Measurements from ENCODE around the gene SPG11.
"Not testable (repeated sequence)": the region's sequence is repeated elsewhere in the genome, so short reads cannot be mapped to it uniquely, and the experiment has no call there.

SPG11 gene

DNA sequence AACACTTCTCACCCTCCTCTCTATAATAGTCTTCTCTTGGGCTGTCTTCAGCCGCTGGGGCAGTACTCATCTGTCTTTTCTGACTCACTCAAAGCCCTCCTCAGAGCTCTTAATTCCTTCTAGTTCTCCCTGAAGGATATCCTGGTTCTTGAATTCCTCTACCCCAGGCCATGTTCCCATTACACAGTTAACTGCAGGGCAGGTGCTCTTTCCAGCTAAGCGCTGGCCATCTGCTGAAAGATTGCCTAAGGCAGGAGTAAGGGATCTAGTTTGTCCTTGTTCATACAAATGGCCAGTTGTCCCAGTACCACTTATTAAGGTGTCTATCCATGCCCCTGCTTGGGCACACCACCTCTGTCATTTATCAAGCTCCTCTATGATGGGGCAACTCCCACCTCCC, 10.2 kb upstream of the SPG11 start:
- DNase-seq, result no peak

DNA sequence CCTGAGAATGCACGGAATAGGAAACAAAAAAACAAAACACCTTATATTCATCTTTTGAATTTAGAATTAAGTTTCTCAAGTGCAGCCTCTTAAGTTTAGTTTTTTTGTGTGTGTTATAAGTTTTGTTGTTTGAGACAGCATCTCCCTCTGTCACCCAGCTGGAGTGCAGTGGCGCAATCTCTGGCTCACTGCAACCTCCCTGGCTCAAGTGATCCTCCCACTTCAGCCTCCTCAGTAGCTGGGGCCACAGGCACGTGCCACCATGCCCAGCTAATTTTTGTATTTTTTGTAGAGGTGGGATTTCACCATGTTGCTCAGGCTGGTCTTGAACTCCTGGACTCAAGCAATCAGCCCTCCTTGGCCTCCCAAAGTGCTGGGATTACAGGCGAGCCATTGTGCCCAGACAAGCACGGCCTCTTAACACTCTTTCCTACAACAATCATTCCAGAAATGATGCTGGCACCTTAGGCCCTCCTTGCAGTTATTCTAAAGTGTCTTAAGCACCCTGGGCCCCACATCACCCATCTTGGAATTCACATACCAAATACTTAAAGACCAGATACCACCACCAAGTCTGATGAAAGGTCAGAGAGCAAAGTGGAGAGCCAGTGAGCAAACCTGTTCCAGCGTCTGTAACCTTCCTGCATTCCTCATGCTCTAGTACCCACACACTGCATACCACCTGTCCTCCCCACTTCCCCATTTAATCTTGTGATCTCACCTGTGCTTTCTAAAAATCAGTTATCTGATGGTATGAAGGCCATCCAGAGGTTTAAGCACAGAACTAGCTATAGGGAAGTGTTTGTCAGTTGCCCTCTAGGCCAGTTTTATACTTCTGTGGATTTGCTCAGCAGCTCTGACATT, 6.9 kb upstream of the SPG11 start:
- DNase-seq, result no peak

DNA sequence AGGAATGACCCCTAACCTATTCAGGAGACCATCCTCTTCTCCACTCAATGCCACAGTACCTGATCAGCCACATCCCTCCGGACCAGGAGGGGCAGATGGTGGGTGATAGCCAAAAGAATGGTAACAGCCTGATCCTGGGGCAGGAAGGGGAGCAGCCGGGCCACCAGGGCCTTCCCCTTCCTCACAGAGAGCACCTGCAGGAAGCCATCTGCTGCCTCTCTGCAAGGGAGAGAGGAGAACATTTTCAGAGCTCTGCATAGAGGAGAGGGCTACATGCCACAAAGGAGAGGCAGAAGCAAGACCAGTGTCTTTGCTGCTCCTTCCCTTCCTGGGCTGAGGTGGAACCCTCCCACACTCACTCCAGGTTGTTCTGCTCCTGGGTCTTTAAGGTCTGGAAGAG, 5.5 kb upstream of the SPG11 start:
- no peak for DNase-seq

DNA sequence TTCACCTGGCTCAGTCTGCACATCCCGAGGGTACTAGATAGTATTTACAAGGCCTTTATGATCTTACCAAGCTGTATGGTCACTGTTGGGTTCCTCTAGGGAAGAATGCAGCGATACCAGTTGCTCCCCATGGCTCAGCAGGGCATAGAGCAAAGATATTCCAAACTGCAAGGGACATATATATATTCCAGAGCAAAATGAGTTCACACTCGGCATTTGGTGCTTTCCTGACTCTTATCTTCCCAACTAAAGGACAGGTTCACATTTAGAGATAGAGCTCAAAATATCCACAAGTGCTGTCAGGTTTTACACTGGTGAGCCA, 3.5 kb upstream of the SPG11 start:
- no peak for DNase-seq

DNA sequence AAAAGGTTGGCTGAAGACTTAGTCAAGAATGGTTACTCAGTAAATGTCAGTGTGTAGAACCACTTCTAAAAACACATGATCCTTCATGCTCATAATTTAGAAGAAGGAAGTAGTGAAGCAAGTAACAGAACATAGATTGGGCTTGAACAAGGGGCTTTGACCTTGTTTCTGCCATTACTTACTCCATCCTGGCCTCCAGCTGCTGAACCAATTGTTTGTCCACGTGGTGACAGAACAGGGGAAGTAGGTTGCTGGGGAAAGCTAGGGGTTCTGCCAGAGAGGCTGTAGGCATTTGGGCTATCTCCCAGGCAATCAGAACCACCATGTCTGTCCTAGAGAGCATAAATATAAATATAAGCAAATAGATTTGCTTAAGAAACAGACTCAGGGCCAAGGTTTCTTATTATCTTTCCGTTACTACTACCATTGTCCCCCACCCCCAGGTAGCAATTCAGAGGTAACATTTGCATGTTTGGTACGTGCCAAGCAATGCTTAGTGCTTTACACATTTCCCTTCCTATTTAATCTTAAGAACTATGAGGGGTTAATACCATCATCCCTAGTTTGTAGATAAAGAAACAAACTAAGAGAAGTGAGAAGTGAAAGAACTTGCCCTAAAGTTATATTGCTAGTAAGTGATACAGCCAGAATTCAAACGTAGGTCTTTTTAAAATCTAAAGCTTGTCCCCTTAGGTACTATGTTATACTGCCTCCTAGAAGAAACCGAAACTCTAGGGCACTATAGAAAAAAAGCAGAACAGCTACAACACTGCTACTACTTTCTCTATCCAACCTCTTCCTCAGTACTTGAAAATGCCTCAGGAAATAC, 3.0 kb upstream of the SPG11 start:
- no peak for DNase-seq

DNA sequence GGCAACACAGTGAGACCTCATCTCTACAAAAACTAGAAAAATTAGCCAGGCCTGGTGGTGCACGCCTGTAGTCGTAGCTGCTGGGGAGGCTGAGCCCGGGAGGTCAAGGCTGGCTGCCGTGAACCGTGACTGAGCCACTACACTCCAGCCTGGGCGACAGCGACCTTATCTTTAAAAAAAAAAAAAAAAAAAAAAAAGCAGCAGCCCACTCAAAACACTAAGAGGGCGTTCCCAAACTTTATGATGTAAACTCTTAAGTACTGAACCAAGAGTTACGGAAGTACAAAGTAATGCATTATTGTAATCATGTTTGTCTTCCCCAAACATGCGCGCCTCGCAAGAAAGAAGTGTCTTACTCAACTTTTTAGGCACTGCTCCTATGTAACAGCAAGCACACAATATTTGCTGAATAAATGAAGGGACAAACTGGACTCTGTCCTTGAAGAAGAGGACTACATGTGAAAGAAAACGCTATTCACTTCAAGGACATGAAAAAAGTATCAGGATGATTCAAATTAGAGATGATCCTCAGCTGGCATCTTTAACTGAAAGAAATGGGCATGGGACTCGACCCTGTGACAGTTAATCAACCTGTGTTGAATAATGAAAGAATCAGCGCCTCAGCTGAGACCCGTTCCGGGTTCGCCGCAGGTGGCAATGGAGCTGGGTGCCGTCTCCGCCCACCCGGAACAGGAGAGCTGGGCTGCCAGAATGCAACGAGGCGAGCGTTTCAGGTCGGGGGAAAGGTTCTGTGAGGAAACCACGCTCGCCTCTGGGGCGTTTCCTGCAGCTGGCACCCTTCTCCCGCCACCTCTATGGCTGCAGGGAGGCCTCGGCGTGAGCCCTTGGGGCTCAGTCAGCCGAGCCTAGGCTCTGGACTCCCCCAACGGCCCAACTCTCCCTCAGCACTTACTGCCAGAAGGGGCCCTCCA, 718 bp downstream of the SPG11 start:
- no peak for DNase-seq

DNA sequence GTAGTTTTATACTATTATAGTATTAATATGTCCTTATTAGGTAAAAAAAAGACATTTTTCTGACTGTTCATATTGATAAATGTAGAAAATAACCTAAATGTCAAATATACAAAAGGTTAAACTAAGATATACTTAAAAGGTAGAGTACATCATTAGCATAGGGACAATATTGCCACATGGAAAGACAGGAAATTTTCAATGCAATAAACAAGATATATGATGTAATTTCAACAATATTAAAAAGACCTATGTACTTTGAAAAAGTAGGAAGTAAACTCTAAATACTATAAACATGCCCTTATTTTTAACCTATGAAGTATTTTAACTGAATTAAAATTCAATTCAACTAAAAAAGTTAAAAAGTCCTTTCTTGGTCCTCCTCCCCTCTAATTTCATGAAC, 1.9 kb downstream of the SPG11 start:
- no peak for DNase-seq

DNA sequence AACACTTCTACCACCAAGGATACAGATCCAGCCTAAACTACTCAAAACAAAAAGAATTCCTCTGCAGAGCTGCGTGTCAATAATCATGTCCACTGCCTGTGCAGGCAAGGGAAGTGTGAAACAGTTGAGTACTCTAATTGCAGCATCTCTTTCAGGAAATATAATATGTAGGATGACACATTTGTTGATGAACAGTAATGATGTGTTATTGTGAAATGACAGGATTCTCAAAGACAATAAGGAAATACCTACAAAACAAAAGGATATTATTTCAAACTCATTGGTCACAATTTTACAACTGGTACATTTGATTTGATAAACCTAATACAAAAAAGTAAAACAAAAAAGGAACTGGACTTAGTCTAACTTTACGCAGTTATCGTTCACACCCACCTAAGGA, 4.4 kb downstream of the SPG11 start:
- no peak for DNase-seq

DNA sequence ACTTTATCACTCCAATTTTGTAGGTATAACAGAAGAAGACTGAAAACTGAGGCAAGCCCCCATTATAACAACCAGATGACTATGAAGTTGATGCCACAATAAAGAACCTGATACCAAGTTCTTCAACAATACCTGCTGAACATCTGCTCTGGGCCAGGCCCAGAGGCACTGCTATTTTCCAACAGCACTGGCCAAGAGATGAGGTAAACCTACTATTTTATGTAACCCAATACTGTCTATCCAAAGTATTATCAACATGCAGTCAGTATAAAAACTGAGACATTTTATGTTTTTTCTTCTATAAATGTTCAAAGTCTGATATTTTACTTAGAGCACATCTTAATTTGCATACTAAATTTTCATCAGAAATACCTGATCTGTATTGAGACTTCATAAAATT, 6.1 kb downstream of the SPG11 start:
- DNase-seq, result no peak

DNA sequence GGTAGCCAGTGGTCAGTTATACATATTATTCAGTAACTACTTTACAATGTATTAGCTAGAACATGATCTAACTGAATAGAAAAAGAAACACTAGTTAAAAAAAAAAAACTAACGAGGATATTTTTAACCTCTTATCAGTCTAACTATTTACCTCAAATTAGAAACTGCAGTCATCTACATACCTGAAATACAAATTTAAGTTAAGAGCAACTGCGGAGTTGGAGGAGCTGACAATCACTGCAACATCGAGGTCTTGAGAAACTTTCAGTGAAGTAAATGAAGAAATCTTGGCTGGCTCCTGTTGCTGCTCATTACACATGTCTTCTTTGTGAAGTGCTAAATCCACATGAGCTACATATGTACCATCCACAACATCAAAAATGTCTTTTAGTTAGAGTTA, 6.5 kb downstream of the SPG11 start:
- DNase-seq, result no peak

DNA sequence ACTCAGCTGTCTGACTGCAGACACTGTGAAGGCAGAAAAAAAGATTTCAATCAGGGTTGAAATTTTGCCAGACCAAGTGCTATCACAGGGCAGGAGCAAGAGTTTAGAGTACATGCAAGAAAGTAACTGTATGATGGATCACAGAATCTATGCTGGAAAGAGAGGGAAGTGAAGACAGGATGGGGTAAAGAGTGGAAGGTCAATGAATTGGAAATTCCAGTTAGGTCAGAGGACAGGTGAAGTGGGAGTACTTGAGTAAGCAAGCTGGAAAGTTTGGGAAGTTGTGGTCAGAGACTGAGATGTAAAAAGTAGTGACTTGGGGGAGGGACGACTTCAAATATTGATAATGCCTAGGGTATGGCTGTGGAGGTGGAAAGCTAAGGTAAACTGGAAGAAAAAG, 7.2 kb downstream of the SPG11 start:
- no peak for DNase-seq

DNA sequence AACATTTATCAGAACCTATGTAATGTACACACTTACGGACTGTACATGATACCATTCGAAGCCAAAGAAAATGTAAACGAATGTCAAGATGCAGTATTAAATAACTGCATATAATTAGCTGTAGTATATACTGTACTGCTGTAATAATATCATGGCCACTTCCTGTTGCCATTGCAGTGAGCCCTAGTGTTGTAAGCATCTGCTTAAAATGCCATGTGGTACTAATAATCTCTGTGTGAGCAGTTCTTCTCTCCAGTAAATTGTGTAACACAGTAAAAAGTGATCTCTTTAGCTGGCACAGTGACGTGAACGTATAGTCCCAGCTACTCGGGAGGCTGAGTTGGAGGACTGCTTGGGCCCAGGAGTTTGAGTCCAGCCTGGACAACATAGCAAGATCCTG, 8.6 kb downstream of the SPG11 start:
- DNase-seq, result no peak

DNA sequence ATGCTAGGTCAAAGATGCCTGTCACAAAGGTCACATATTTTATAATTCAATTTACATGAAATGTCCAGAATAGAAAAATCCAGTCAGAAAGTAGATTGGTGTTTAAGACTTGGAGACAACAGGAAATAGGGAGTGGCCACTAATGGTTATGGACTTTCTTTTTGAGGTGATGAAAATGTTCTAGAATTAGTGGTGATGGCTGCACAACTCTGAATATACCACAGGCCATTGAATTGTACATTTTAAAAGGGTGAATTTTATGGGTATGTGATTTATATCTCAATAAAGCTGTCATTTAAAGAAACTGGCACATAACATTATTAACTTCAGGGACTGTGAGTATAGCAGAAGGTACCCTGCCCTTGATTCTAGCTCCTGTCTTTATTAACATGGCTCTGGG, 15.8 kb downstream of the SPG11 start:
- no peak for DNase-seq

DNA sequence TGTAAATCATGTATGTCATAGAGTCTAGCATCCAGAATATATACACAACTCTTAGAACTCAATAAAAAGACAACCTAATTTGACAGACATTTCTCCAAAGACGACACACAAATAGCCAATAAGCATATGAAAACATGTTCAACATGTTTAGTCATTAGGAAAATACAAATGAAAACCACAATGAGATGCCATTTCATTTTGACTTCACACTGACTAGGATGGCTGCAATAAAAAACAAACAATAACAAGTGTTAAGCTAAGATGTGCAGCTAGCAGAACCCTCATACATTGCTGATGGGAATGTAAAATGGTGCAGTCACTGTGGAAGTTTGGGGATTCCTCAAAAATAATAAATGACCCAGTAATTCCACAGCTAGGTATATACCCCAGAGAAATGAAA, 16.4 kb downstream of the SPG11 start:
- no peak for DNase-seq

DNA sequence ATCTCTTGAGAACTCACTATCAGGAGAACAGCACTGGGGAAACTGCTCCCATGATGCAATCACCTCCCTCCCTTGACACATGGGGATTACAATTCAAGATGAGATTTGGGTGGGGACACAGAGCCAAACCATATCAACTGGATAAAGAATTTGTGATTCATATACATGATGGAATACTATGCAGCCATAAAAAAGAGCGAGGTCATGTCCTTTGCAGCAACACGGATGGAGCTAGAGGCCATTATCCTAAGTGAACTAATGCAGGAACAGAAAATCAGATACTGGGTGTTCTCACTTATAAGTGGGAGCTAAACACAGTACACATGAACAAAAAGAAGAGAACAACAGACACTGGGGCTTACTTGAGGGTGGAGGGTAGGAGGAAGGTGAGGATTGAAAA, 17.0 kb downstream of the SPG11 start:
- no peak for DNase-seq

DNA sequence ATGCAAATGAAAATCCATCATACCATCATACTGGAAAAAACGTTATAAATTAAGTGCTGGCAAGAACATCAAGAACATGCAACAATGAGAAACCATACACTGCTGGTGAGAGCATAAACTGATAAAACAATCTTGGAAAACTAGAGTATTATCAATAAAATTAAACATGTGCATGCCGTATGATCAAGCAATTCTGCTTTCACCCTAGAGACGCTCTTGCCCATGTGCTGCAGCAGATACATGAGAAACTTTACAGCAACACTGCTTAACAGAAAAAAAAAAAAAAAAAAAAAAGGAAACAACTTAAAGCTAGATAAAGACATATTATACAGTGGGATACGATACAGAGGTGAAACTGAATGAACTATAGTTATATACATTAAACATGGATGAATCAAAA, 21.8 kb downstream of the SPG11 start:
- DNase-seq, result no peak

DNA sequence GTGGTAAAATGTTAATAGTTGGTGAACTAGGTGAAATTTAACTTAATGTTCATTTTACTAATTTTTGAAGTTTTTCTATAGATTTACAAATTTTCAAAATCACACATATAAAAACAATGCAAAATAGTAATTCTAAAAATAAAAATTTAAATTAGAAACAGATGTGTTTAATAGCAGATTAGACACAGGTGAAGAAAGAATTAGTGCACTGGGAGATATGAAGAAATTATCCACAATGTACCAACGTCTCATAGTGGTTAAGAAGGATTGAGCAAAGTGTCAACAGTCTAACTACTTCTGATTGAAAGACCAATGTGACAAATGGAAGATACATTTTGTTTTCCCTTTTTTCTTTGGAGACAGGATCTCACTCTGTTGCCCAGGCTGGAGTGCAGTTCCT, 26.5 kb downstream of the SPG11 start:
- no peak for DNase-seq

DNA sequence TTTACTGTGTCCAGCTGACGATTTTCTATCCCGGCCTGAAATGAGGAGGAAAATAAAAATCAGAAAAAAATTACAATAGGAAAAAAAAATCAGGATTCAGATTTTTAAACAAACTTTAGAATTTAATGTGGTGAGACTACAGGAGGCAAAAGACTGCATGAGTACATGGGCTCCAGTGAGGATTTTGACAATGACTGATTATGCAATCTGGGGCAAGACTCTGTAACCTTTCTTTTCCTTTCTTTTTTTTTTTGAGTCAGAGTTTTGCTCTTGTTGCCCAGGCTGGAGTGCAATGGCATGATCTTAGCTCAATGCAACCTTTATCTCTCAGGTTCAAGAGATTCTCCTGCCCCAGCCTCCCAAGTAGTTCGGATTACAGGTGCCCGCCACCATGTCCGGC, 29.9 kb downstream of the SPG11 start:
- DNase-seq, result no peak

DNA sequence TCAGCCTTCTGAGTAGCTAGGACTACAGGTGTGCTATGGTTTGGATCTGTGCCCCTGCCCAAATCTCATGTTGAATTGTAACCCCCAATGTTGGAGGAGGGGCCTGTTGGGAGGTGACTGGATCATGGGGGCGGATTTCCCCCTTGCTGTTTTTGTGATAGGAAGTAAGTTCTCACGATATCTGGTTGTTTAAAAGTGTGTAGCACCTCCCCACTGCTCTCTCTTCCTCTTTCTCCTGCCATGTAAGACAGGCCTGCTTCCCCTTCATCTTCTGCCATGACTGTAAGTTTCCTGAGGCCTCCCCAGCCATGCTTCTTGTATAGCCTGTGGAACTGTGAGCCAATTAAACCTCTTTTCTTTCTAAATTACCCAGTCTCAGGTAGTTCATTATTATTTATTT, 38.2 kb downstream of the SPG11 start:
- not testable (repeated sequence) for DNase-seq

DNA sequence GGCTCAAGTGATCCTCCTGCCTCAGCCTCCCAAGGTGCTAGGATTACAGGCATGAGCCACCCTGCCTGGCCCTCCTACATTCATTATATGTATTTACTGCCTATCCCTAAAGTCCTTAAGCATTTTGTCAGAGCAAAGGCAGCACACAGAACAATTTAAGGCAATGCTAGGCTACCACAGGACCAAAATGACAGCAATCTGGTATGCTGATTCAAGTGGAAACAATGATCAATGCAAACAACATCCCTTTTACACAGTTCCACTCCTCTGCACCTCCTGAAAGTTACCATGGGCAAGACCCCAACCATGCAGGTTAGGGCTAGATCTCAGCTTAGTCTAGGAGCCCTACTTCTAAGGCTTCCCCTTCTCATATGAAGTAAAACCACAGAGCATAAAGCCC, 40.3 kb downstream of the SPG11 start:
- DNase-seq, result no peak

DNA sequence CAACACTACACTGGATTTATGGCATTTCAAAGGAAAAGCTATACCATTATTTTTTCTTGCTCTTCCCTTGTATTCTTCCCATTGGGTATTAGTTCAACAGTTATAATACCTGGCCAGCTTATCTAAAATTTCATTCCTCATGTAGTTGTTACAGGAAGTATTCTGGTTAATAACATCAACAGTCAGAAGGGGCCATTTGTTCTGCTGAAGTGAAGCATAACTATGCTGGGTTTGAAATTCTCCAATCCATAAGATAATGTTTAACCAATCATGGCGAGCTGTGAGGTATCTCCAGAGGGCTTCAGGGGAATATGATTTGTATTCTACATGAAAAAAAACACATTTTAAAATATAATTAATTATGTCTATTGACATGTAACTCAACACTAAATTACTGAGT, 43.4 kb downstream of the SPG11 start:
- no peak for DNase-seq

DNA sequence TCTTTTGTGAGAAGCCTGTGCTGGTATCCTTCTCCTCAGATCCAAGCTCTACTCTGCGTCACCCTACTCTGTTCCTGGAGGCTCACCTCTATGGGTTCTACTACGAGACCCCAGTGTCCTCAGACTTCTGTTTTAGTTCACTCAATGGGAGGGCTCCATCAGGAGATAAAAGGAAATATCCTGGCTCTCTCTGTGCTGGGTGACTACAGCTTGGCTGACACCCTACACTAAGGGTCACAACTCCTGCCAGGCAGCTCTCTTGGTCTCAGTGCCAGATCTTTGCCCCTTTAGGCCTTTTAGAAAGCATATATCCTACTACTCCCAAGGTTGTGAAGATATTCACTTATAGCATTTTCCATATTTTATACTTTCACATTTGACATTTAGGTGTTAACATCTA, 46.5 kb downstream of the SPG11 start:
- DNase-seq, result no peak

DNA sequence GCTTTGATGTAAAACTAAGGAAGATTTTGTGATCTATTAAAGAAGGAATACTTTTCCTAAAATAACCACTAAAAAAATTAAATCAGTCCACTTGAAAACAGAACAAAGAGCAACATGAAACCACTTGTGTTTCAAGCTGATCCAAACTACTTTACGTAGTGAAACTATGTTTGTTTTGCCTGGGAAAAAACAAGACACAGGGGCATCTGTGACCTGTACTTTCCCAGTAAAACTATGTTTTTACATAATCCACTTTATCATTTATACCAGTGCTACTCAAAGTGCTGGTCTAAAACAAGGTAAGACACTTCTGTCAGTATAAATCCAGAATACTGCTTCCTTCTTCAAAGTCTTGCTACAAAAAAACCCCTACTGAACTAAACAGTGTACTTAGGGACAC, 56.7 kb downstream of the SPG11 start:
- no peak for DNase-seq

DNA sequence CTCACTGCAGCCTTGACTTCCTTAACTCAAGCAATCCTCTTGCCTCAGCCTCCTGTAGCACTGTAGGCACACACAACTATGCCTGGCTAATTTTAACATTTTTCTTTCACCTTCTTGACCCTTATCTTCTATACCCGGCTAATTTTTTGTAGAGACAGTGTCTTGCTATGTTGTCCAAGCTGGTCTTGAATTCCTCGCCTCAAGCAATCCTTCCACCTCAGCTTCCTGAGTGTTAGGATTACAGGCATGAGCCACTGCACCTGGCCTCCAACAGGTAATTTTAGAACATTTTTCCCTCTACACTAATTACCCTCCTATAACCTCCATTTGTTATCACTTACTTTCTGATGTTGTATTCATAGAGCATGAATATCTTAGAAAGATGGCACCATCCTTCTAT, 60.3 kb downstream of the SPG11 start:
- DNase-seq, result no peak

Data from NCI-H187 treated with DMSO at 0.1 percent for 48 hours (cell line).